ENCODE measurements around the gene FKBP3. TPM values are rescaled to one million over a fixed set of nuclear protein-coding genes. Genes with fewer than 3 reads are reported as not detected.
"Not testable (repeated sequence)": the region's sequence is repeated elsewhere in the genome, so short reads cannot be mapped to it uniquely, and the experiment has no call there.

FKBP3 gene
- total RNA-seq, 4 donors from 2014 or later, result 18.6 to 37.7 (median 23.7) TPM

GRCh38 chr14:45149602-45150001 is 15.3 kb upstream of the FKBP3 start:
- DNase-seq (ENCODE audit: low spot score), result no peak
- no peak for ATAC-seq (ENCODE audit: low FRiP score)
- TF ChIP-seq, protein P1, sequence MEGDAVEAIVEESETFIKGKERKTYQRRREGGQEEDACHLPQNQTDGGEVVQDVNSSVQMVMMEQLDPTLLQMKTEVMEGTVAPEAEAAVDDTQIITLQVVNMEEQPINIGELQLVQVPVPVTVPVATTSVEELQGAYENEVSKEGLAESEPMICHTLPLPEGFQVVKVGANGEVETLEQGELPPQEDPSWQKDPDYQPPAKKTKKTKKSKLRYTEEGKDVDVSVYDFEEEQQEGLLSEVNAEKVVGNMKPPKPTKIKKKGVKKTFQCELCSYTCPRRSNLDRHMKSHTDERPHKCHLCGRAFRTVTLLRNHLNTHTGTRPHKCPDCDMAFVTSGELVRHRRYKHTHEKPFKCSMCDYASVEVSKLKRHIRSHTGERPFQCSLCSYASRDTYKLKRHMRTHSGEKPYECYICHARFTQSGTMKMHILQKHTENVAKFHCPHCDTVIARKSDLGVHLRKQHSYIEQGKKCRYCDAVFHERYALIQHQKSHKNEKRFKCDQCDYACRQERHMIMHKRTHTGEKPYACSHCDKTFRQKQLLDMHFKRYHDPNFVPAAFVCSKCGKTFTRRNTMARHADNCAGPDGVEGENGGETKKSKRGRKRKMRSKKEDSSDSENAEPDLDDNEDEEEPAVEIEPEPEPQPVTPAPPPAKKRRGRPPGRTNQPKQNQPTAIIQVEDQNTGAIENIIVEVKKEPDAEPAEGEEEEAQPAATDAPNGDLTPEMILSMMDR (IDR thresholded peaks at IDR 0.05), result no peak

DNA sequence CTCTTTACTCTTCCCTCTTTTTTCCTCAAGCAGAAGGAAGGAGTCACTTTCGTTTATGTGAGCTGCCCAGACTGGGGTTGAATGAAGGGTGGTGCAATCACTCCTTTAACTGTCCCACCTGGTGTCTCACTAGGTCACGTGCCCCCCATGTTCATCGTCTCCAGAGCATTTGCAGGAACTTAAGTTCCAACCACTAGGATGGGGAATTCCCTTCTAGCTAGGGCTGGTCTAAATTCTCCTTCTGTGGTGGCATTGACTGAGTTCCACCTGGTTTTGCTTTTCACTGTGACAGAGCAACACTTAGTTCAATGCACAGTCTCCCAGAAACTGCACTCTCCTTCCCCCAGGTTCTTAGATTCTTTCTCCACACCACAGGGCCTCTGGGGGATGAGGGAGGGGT is 10.9 kb upstream of the FKBP3 start:
- DNase-seq (ENCODE audit: low spot score), result no peak
- no peak for ATAC-seq (ENCODE audit: low FRiP score)
- TF ChIP-seq, protein P1 (IDR thresholded peaks at IDR 0.05), result no peak

- ATAC-seq (ENCODE audit: low FRiP score), result no peak
- TF ChIP-seq, protein P1 (IDR thresholded peaks at IDR 0.05), result no peak
- no peak for DNase-seq (ENCODE audit: low spot score)
Measured at GRCh38 chr14:45144658-45145057, 10.4 kb upstream of the FKBP3 start.

DNA sequence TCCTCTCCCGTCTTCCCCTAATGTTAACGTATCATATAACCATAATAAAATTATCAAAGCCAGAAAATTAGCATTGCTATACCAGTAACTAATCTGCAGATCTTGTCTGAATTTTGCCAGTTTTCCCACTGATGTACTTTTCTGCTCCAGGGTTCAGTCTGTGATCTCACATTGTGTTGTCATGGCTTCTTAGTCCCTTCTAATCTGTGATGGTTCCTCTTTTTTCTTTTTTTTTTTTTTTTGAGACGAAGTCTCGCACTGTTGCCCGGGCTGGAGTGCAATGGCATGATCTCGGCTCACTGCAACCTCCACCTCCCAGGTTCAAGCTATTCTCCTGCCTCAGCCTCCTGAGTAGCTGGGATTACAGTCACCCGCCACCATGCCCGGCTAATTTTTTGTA is 7.8 kb upstream of the FKBP3 start:
- not testable (repeated sequence) for DNase-seq (ENCODE audit: low spot score); ATAC-seq (ENCODE audit: low FRiP score)

- ATAC-seq (ENCODE audit: low FRiP score), result no peak
- DNase-seq (ENCODE audit: low spot score), result no peak
- TF ChIP-seq, protein P1 (IDR thresholded peaks at IDR 0.05), result no peak
Measured at GRCh38 chr14:45140661-45141187, 6.4 kb upstream of the FKBP3 start.

DNA sequence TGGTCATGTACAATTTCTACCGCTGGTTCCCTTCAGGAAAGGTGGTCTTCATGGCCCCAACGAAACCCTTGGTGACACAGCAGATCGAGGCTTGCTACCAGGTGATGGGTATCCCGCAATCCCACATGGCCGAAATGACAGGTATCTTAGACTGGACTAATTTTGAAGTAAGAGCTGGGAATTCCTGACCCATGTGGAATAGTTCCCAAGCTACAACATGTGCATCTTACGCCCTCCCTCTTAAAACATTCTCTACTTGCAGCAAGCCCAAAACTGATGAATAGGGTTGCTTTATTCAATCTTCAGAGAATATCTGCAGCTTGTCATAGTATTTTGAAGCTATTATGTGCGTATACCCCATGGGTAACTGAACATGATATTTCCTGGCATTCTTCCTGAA is 2.1 kb upstream of the FKBP3 start:
- no peak for DNase-seq (ENCODE audit: low spot score)
- TF ChIP-seq, protein P1 (IDR thresholded peaks at IDR 0.05), result no peak
- no peak for ATAC-seq (ENCODE audit: low FRiP score)

GRCh38 chr14:45135659-45136395 is 1.5 kb upstream of the FKBP3 start, which contains the start of gene FANCM:
Gene FANCM (plus strand): TSS chr14:45135930. CDS start chr14:45136032, 102 bp downstream.
- TF ChIP-seq, protein P1 (IDR thresholded peaks at IDR 0.05), result no peak
- DNase-seq (ENCODE audit: low spot score), result peak; percentile 80
- ATAC-seq (ENCODE audit: low FRiP score), result peak; percentile 79
